Naive thymus-derived CD4-positive, alpha-beta T cell (primary cell): ENCODE measurements around the gene TCOF1. TPM values are rescaled to one million over a fixed set of nuclear protein-coding genes. Genes with fewer than 3 reads are reported as not detected.

Source experiments
- ATAC-seq: fragments of 150-1000 bp; cut with Tn5 transposase; 2 replicates; pipeline ENCODE4 v1.10.0; 2021; ENCODE audit warnings: mild to moderate bottlenecking, moderate library complexity
- CTCF ChIA-PET: fragments of 350-600 bp; sonication (Branson Sonifier 250); formaldehyde crosslinking; loops from one replicate; lab custom pipeline; 2021; ENCODE audit warnings: antibody characterized with exemption; lab: Charles Lee
- POLR2A ChIA-PET: fragments of 350-600 bp; sonication (Branson Sonifier 250); formaldehyde crosslinking; loops from one replicate; lab custom pipeline; 2021; ENCODE audit warnings: antibody characterized with exemption, inconsistent platforms; lab: Charles Lee
- DNase-seq, 9 donors: peaks; one replicate each; pipeline versions ENCODE4 v3.0.0 to v3.0.0-alpha.2; 2020 to 2022; ENCODE audit warnings: mixed read lengths in 1 of 9
- H3K27ac ChIP-seq: one replicate; pipeline ENCODE4 v1.7.0; 2013; ENCODE audit warnings: mild to moderate bottlenecking, low read depth, low read length, moderate library complexity
- H3K27me3 ChIP-seq, 2 donors: one replicate each; pipeline ENCODE4 v1.7.0; 2013; ENCODE audit warnings: low read length in 2 of 2, mild to moderate bottlenecking in 2 of 2, moderate library complexity in 2 of 2; ENCODE audit not compliant: control insufficient read depth in 2 of 2, insufficient read depth in 2 of 2
- H3K36me3 ChIP-seq, 3 experiments: 1 replicate in 2 of 3; 2 replicates in 1 of 3; pipeline ENCODE4 v1.7.0; 2013; ENCODE audit warnings: low read length in 3 of 3, mild to moderate bottlenecking in 3 of 3, moderate library complexity in 1 of 3; ENCODE audit not compliant: insufficient read depth in 3 of 3, control insufficient read depth in 2 of 3
- H3K4me1 ChIP-seq, 2 donors: one replicate each; pipeline ENCODE4 v1.7.0; 2013; ENCODE audit warnings: low read length in 2 of 2, mild to moderate bottlenecking in 2 of 2, moderate library complexity in 1 of 2; ENCODE audit not compliant: control insufficient read depth in 2 of 2, insufficient read depth in 2 of 2
- H3K4me3 ChIP-seq: 2 replicates; pipeline ENCODE4 v1.7.0; 2013; ENCODE audit warnings: mild to moderate bottlenecking, low read length
- H3K9me3 ChIP-seq, 3 experiments: 1 replicate in 2 of 3; 2 replicates in 1 of 3; pipeline ENCODE4 v1.7.0; 2013; ENCODE audit warnings: low read length in 3 of 3; ENCODE audit not compliant: control insufficient read depth in 2 of 3
- H3K27ac Mint-ChIP-seq, 9 donors: one replicate each; pipeline ENCODE4 v1.8.0; 2020 to 2022; ENCODE audit warnings: mixed read lengths in 9 of 9, mild to moderate bottlenecking in 8 of 9, moderate library complexity in 5 of 9, inconsistent platforms in 2 of 9
- H3K27me3 Mint-ChIP-seq, 5 donors: one replicate each; pipeline ENCODE4 v1.8.0; 2021 to 2022; ENCODE audit warnings: mixed read lengths in 5 of 5, mild to moderate bottlenecking in 1 of 5
- H3K36me3 Mint-ChIP-seq, 5 donors: one replicate each; pipeline ENCODE4 v1.8.0; 2020 to 2022; ENCODE audit warnings: mixed read lengths in 5 of 5, mild to moderate bottlenecking in 3 of 5, inconsistent platforms in 1 of 5
- H3K4me1 Mint-ChIP-seq, 7 donors: one replicate each; pipeline ENCODE4 v1.8.0; 2020 to 2022; ENCODE audit warnings: mixed read lengths in 7 of 7, mild to moderate bottlenecking in 3 of 7, inconsistent platforms in 1 of 7
- H3K4me3 Mint-ChIP-seq, 10 donors: one replicate each; pipeline ENCODE4 v1.8.0; 2020 to 2022; ENCODE audit warnings: mild to moderate bottlenecking in 10 of 10, mixed read lengths in 10 of 10, moderate library complexity in 6 of 10, inconsistent platforms in 2 of 10
- H3K9me3 Mint-ChIP-seq, 11 donors: one replicate each; pipeline ENCODE4 v1.8.0; 2020 to 2022; ENCODE audit warnings: mixed read lengths in 11 of 11, mild to moderate bottlenecking in 4 of 11, inconsistent platforms in 1 of 11, moderate library complexity in 1 of 11
- intact Hi-C, 2 donors: fragments of 100-400 bp; cut with micrococcal nuclease; formaldehyde crosslinking; loops; one replicate each; pipeline ENCODE4 v1.15.1; 2023
- polyA plus RNA-seq, 2 donors: library from polyadenylated mRNA; unstranded; fragments of 300-500 nt; fragmentation: Illumina TruSeq; gene quantifications; one replicate each; pipeline ENCODE4 v1.2.3, GENCODE V29; 2021
- total RNA-seq, 6 experiments: library from RNA in 5 of 6; stranded (reverse) in 5 of 6; gene quantifications; 1 replicate in 5 of 6; 2 replicates in 1 of 6; pipeline ENCODE4 v1.2.3 and lab custom pipeline; 2021 to 2026

Gene TCOF1
- total and polyA plus RNA-seq, 7 experiments from 2014 or later: 3.9 to 60.0 (median 50.3) TPM

DNA sequence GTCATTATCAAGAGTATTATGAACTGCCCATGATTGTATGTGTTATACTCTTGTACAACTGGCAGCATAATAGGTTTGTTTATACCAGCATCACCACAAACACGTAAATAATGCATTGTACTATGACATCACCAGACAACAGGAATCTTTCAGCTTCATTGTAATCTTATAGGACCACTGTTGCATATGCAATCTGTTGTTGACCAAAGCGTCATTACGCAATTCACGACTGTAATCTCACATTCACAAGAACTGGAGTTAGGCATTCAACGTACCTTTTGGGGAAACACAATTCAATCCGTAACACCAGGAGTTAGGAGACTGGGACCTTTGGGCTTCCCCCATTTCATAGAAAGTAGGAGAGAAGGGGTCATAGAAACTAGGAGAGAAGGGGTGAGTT is 34.4 kb upstream of the TCOF1 start:
- no peaks in the 10 kb centered on the region for H3K36me3 Mint-ChIP-seq

DNA sequence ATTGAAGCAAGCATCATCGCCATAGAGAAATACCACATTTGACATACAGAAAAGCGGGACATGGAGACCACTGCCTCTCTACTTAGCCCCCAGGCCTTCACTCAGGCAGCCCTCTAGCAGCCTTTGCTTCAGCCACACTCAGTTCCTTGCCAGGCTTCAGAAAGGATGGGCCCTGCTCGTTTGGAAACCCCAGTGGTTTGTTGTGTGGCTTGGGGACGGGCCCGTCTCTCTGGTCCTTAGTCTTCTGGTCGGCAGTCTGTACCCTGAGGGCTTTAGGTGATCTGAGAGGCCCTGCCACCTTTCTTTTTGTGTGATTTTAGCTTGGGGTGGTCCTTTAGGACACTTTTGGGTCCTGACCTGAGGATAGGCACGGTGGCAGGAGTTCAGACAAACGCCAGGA is 33.7 kb upstream of the TCOF1 start:
- Histone ChIP-seq H3K9me3 (no peaks in the 10 kb centered on the region), H3K36me3 (no peaks in the 10 kb centered on the region), H3K27me3 (no peaks in the 10 kb centered on the region), H3K4me1 (peaks cover 0 to 5% of the 10 kb centered on the region in 2 donors), H3K4me3 (no peak overlapping the region), H3K27ac (no peak overlapping the region)
- H3K27ac Mint-ChIP-seq: no peak overlapping the region
- H3K4me1 Mint-ChIP-seq: peaks cover 0 to 6% (median 0%) of the 10 kb centered on the region in 7 donors
- H3K36me3 Mint-ChIP-seq: no peaks in the 10 kb centered on the region
- H3K9me3 Mint-ChIP-seq: peaks cover 0 to 2% (median 0%) of the 10 kb centered on the region in 11 donors
- ATAC-seq: no peak
- intact Hi-C loops: no loop called here
- no peak overlapping the region for H3K4me3 Mint-ChIP-seq
- CTCF ChIA-PET: no interaction called here
- POLR2A ChIA-PET: no interaction called here
- DNase-seq: no peak
- H3K27me3 Mint-ChIP-seq: peaks cover 0 to 8% (median 0%) of the 10 kb centered on the region in 5 donors

More for the DNA sequence above, 34.4 kb upstream of the TCOF1 start:
- intact Hi-C loops: no loop called here
- peaks cover 0 to 5% of the 10 kb centered on the region in 2 donors for H3K4me1 ChIP-seq
- DNase-seq (no peak), ATAC-seq (no peak)
- H3K27me3 Mint-ChIP-seq: peaks cover 0 to 8% (median 0%) of the 10 kb centered on the region in 5 donors
- no peaks in the 10 kb centered on the region for H3K27me3 ChIP-seq
- no peak overlapping the region for H3K4me3 Mint-ChIP-seq
- H3K4me1 Mint-ChIP-seq: peaks cover 0 to 6% (median 0%) of the 10 kb centered on the region in 7 donors
- POLR2A ChIA-PET: no interaction called here
- no peak overlapping the region for H3K27ac Mint-ChIP-seq
- no peaks in the 10 kb centered on the region for H3K9me3 ChIP-seq
- H3K9me3 Mint-ChIP-seq: peaks cover 0 to 2% (median 0%) of the 10 kb centered on the region in 11 donors
- no peak overlapping the region for H3K27ac ChIP-seq
- no peaks in the 10 kb centered on the region for H3K36me3 ChIP-seq
- H3K4me3 ChIP-seq: no peak overlapping the region
- CTCF ChIA-PET: no interaction called here

DNA sequence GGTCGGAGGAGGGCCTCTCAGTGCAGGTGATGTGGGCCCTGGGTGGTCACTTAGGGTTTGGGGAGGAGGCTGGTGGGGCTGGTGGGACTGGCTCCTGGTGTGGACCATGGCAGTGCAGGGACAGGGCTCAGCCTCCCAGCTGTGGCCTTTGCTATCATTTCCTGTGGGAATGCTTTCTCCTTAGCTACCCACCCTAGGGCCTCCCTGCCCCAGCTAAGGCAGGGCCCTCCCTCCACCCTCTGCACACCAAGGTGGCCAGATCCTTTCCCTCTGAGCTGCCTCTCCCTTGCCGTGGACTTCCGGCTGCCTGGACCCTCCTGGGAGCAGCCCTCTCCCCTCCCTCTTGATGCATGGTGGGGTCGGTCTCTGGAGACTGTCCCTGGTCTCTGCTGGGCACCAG is 32.1 kb upstream of the TCOF1 start:
- no peaks in the 10 kb centered on the region for H3K36me3 ChIP-seq
- no peak for DNase-seq
- H3K27me3 ChIP-seq: no peaks in the 10 kb centered on the region
- Mint-ChIP-seq H3K27ac (no peak overlapping the region), H3K9me3 (peaks cover 0 to 2% (median 0%) of the 10 kb centered on the region in 11 donors), H3K4me1 (peaks cover 0 to 6% (median 0%) of the 10 kb centered on the region in 7 donors), H3K36me3 (no peaks in the 10 kb centered on the region), H3K4me3 (no peak overlapping the region), H3K27me3 (peaks cover 0 to 9% (median 0%) of the 10 kb centered on the region in 5 donors)
- H3K4me1 ChIP-seq: peaks cover 0 to 5% of the 10 kb centered on the region in 2 donors
- H3K27ac ChIP-seq: no peak overlapping the region
- no peak overlapping the region for H3K4me3 ChIP-seq
- ChIA-PET POLR2A (no interaction called here), CTCF (no interaction called here)
- no peaks in the 10 kb centered on the region for H3K9me3 ChIP-seq
- intact Hi-C loops: no loop called here
- no peak for ATAC-seq

DNA sequence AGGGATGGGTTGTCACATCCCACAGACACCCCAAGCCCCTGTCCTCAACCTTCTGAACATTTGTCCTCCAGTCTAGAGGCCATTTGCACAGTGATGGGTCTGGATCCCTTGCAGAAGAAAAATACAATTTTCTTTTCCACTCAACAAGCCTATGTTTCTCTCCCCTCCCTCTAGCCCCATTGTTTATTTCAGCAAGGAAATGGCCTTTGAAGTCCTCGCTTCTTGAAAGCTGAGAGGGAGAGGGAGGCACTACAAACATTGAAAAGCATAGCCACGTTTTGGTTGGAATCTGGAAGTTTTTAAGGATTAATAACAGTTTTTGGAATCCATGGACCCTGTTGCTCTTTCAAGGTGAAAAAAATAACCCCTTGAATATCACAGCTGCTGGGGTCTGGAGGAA is 30.8 kb upstream of the TCOF1 start:
- Histone ChIP-seq H3K27me3 (no peaks in the 10 kb centered on the region), H3K9me3 (no peaks in the 10 kb centered on the region), H3K27ac (no peak overlapping the region), H3K36me3 (no peaks in the 10 kb centered on the region), H3K4me1 (peaks cover 0 to 5% of the 10 kb centered on the region in 2 donors), H3K4me3 (no peak overlapping the region)
- Mint-ChIP-seq H3K9me3 (no peaks in the 10 kb centered on the region), H3K36me3 (no peaks in the 10 kb centered on the region), H3K4me1 (peaks cover 0 to 6% (median 0%) of the 10 kb centered on the region in 7 donors), H3K4me3 (no peak overlapping the region), H3K27ac (no peak overlapping the region), H3K27me3 (peaks cover 0 to 9% (median 0%) of the 10 kb centered on the region in 5 donors)
- POLR2A ChIA-PET: no interaction called here
- intact Hi-C loops: no loop called here
- no peak for DNase-seq
- CTCF ChIA-PET: no interaction called here
- no peak for ATAC-seq

DNA sequence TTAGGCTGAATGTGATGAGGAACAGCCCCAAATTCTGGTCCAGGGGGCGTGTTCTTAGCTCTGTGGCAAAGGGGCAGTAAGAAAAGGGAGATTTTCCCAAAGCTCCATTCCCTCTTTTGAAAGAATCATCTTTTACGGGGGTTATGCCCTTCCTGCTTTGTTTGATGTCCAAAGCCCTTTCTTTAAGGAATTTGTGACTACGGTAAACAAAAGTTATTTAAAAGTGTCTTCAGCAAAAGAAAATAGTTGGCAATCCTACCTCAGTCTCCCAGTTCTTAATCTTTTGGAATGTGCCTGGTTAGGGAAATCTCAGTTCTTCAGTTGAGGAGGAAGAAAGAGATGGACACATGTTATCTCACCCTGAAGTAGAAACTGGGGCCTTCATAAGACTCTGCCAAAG is 30.4 kb upstream of the TCOF1 start:
- no peak for ATAC-seq
- H3K4me1 Mint-ChIP-seq: peaks cover 0 to 3% (median 0%) of the 10 kb centered on the region in 7 donors
- ChIA-PET CTCF (no interaction called here), POLR2A (no interaction called here)
- Histone ChIP-seq H3K4me1 (peaks cover 0 to 2% of the 10 kb centered on the region in 2 donors), H3K4me3 (no peak overlapping the region), H3K27ac (no peak overlapping the region), H3K9me3 (no peaks in the 10 kb centered on the region), H3K36me3 (no peaks in the 10 kb centered on the region), H3K27me3 (no peaks in the 10 kb centered on the region)
- no peak overlapping the region for H3K27ac Mint-ChIP-seq
- no peaks in the 10 kb centered on the region for H3K9me3 Mint-ChIP-seq
- H3K4me3 Mint-ChIP-seq: no peak overlapping the region
- DNase-seq: no peak
- no peaks in the 10 kb centered on the region for H3K36me3 Mint-ChIP-seq
- intact Hi-C loops: no loop called here
- H3K27me3 Mint-ChIP-seq: peaks cover 0 to 9% (median 0%) of the 10 kb centered on the region in 5 donors

DNA sequence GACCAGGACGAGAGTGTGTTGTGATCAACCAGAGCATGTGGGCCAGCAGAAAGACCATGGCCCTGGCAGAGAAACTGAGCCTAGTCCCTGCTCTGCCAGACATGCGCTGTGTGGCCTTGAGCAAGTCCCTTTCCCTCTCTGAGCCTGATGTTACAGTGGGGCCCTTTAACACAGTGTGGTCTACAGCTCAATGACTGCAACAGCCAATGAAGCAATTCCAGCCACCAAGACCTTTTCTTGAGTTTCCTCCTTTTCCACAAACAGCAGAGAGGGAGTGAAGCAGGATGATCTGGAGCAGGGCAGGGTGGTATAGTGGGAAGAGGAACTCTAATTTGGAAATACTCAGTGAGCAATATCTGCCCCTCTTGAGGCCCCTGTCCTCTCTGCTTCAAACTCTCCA is 29.0 kb upstream of the TCOF1 start:
- no peak overlapping the region for H3K27ac ChIP-seq
- Mint-ChIP-seq H3K9me3 (no peaks in the 10 kb centered on the region), H3K4me3 (no peak overlapping the region), H3K27ac (no peak overlapping the region), H3K27me3 (peaks cover 0 to 9% (median 0%) of the 10 kb centered on the region in 5 donors), H3K4me1 (peaks cover 0 to 2% (median 0%) of the 10 kb centered on the region in 7 donors), H3K36me3 (no peaks in the 10 kb centered on the region)
- H3K27me3 ChIP-seq: no peaks in the 10 kb centered on the region
- H3K4me1 ChIP-seq: no peaks in the 10 kb centered on the region
- intact Hi-C loops: no loop called here
- ChIA-PET CTCF (no interaction called here), POLR2A (no interaction called here)
- H3K4me3 ChIP-seq: no peak overlapping the region
- no peaks in the 10 kb centered on the region for H3K36me3 ChIP-seq
- DNase-seq: no peak
- ATAC-seq: no peak
- H3K9me3 ChIP-seq: no peaks in the 10 kb centered on the region

DNA sequence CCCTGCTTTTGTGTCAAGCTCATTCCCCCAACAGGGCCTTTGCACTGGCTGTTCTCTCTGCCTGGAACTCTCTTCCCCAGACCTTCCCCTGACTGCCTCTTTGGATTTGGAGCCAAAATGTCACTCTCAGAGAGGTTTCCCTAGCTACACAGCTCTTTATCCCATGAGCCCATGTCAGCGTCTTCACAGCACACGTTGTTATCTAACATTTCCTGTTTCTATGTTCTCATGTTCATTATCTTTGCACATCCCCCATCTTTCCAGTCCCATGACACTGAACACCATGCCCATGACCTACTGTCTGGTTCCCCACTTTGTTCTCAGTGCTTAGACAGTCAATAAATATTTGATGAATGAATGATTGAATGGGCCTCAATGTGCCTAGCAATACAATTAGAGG is 28.5 kb upstream of the TCOF1 start:
- Mint-ChIP-seq H3K4me3 (no peak overlapping the region), H3K4me1 (peaks cover 0 to 2% (median 0%) of the 10 kb centered on the region in 7 donors), H3K36me3 (no peaks in the 10 kb centered on the region), H3K27me3 (peaks cover 0 to 9% (median 0%) of the 10 kb centered on the region in 5 donors), H3K27ac (no peak overlapping the region), H3K9me3 (no peaks in the 10 kb centered on the region)
- Histone ChIP-seq H3K27me3 (no peaks in the 10 kb centered on the region), H3K9me3 (no peaks in the 10 kb centered on the region), H3K36me3 (no peaks in the 10 kb centered on the region), H3K4me3 (no peak overlapping the region), H3K27ac (no peak overlapping the region), H3K4me1 (no peaks in the 10 kb centered on the region)
- ChIA-PET POLR2A (no interaction called here), CTCF (no interaction called here)
- ATAC-seq (no peak), DNase-seq (no peak)
- intact Hi-C loops: no loop called here
